ENCODE data around the gene GPAM.

GPAM gene

DNA sequence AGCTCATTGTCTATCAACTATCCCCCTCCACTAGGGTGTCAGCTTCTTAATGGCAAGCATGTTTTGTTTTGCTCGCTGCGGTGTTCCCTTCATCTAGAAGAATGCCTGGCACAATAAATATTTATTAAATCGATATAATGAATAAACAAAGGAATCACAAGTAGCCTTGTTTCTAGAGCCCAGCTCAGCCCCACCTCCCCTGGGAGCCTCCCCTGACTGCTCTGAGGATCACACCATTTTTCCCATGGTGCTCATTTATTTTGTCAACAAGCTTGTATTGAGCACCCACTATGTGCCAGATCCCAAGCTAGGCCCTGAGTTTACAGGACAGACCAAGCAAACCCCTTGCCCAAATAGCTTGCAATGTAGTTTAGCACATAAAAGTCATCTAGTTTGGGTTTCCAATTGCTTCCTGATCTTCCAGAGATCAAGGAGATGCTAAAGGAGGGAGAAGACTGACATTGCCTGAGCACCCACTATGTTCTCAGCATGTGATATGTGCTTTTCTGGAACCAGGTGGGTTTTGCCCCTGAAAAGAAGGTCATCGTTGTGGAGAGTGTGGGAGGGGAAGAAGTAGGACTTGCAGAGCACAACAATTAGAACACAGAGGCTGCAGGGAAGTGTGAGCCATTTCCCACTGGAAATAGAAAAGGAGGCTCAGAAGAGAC is 42.3 kb upstream of the GPAM start:
- Histone ChIP-seq H3K36me3 (no peaks in the 10 kb centered on the region), H3K4me1 (no peaks in the 10 kb centered on the region), H3K9me3 (no peaks in the 10 kb centered on the region), H3K27ac (no peak overlapping the region), H3K27me3 (no peaks in the 10 kb centered on the region), H3K4me3 (no peak overlapping the region)
- TF ChIP-seq, protein P1, sequence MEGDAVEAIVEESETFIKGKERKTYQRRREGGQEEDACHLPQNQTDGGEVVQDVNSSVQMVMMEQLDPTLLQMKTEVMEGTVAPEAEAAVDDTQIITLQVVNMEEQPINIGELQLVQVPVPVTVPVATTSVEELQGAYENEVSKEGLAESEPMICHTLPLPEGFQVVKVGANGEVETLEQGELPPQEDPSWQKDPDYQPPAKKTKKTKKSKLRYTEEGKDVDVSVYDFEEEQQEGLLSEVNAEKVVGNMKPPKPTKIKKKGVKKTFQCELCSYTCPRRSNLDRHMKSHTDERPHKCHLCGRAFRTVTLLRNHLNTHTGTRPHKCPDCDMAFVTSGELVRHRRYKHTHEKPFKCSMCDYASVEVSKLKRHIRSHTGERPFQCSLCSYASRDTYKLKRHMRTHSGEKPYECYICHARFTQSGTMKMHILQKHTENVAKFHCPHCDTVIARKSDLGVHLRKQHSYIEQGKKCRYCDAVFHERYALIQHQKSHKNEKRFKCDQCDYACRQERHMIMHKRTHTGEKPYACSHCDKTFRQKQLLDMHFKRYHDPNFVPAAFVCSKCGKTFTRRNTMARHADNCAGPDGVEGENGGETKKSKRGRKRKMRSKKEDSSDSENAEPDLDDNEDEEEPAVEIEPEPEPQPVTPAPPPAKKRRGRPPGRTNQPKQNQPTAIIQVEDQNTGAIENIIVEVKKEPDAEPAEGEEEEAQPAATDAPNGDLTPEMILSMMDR (IDR thresholded peaks at IDR 0.05), result no peak
- DNase-seq, result no peak
- intact Hi-C loops (cut with DNase I; ENCODE audit: low total_unique reads), result no loop called here

DNA sequence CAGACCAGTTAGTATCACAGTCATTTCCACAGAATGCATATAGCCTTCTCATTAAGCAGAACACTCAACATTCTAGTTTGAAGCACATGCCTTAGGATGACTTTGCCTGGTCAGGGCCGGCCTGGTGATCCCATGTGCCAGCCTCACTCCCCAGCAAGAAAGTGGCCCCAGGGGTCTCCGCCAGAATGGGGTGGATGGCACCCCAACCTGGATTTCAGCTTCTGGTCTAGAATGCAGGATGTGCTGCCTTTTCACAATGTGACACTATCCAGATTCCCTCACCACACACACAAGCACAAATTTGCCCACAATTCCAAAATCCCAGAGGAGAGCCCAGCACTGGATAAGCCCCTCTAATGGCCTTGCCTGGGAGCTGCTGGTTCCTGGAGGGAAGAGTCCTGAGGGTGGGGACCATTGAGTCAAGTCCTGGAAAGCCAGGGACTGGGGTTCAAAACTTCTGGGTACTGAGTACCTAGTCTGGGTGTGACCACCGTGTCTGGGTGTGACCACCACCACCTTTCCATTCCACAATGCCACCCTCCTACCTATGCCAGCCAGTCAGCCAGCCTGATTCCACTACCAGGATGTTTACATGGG is 41.5 kb upstream of the GPAM start:
- Histone ChIP-seq H3K36me3 (no peaks in the 10 kb centered on the region), H3K9me3 (no peaks in the 10 kb centered on the region), H3K4me1 (no peaks in the 10 kb centered on the region), H3K27ac (no peak overlapping the region), H3K4me3 (no peak overlapping the region), H3K27me3 (no peaks in the 10 kb centered on the region)
- intact Hi-C loops (cut with DNase I; ENCODE audit: low total_unique reads), result no loop called here
- no peak for DNase-seq
- TF ChIP-seq, protein P1 (IDR thresholded peaks at IDR 0.05), result no peak

DNA sequence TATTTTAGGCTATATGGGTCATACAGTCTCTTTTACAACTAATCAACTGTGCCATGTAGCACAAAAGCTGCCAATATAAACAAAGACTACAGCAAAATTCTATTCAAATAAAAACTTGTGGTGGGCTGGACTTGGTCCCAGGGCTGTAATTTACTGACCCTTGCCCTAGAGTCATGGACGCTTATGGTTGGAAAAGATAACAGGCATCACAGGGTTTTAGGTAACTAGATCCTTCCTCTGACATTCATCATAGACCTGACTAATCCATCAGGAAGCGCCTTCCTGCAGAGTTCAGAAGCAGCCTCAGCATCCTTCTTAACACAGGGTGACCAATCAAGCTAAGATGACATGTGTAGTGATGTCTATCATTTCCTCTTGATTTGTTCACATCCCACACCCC is 40.2 kb upstream of the GPAM start:
- intact Hi-C loops (cut with DNase I; ENCODE audit: low total_unique reads), result no loop called here
- H3K36me3 ChIP-seq, result no peaks in the 10 kb centered on the region

DNA sequence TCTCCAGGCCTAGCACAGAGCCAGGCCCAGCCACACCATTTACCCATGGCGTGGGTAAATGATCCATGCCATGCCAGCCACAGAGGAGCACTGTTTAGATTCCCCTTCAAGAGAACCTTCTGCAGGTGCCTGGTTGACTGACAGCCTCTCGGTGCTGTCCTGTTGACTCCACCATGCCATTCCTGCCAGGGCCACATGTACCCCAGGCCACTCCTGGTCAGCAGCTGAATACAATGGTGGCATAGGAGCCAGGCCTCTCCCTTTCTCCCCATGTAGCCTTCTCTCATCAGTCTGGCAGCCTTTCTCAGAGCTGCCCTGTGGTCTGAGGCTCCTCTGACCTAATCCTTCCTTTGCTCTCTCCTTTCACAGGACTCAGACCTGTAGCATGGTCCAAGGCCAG is 39.2 kb upstream of the GPAM start:
- Histone ChIP-seq H3K36me3 (no peaks in the 10 kb centered on the region), H3K4me1 (no peaks in the 10 kb centered on the region), H3K27ac (no peak overlapping the region), H3K27me3 (no peaks in the 10 kb centered on the region), H3K4me3 (no peak overlapping the region), H3K9me3 (no peaks in the 10 kb centered on the region)
- DNase-seq, result no peak
- TF ChIP-seq, protein P1 (IDR thresholded peaks at IDR 0.05), result no peak
- intact Hi-C loops (cut with DNase I; ENCODE audit: low total_unique reads), result no loop called here

More for the DNA sequence above, 40.2 kb upstream of the GPAM start:
- no peak for DNase-seq
- Histone ChIP-seq H3K4me1 (no peaks in the 10 kb centered on the region), H3K27ac (no peak overlapping the region), H3K27me3 (no peaks in the 10 kb centered on the region), H3K9me3 (no peaks in the 10 kb centered on the region), H3K4me3 (no peak overlapping the region)
- TF ChIP-seq, protein P1 (IDR thresholded peaks at IDR 0.05), result no peak

DNA sequence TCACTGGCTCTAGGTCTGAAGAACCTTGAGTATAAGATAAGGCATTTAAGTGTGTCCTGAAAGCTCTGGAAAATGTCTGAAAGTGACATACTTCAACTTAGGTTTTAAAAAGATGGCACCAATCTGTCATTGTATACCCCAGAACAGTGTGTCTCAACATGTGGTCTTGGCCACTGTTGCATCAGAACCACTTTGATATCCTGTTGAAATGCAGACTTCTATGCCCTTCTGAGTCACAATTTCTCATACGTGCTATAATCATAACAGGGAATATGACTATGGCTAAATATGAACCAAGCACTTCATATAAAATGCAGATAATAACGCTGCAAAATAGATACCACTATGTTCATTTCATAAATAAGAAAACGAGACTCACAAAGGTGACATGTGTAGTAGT is 38.0 kb upstream of the GPAM start:
- Histone ChIP-seq H3K27ac (no peak overlapping the region), H3K4me1 (no peaks in the 10 kb centered on the region), H3K27me3 (no peaks in the 10 kb centered on the region), H3K4me3 (no peak overlapping the region), H3K9me3 (no peaks in the 10 kb centered on the region), H3K36me3 (no peaks in the 10 kb centered on the region)
- no peak for DNase-seq
- intact Hi-C loops (cut with DNase I; ENCODE audit: low total_unique reads), result no loop called here
- TF ChIP-seq, protein P1 (IDR thresholded peaks at IDR 0.05), result no peak
